NCI-H1930 (cell line): ENCODE data around the gene SPNS1.
A peak's percentile ranks its signal among the peaks of the same experiment; 100 is the strongest.
"Not testable (repeated sequence)": the region's sequence is repeated elsewhere in the genome, so short reads cannot be mapped to it uniquely, and the experiment has no call there.

Source experiments
- DNase-seq, 2 experiments: peaks; one replicate each; lab custom pipeline; 2025; lab: John Stamatoyannopoulos, UW

Gene SPNS1

DNA sequence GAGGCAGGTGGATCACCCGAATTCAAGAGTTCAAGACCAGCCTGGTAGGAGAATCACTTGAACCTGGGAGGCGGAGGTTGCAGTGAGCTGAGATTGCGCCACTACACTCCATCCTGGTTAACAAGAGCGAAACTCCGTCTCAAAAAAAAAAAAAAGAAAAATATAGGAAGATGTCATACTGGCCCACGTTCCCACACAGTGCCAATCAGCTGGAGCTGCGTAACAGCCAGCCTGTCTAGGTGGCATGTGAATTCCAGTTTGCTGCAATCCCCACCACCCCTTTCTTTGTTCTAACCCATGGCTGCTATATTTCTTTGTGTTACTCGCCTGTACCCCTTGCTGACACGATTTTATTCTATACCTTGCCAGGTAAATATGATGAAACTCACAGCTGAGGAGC is 16.4 kb upstream of the SPNS1 start:
- no peak for DNase-seq

DNA sequence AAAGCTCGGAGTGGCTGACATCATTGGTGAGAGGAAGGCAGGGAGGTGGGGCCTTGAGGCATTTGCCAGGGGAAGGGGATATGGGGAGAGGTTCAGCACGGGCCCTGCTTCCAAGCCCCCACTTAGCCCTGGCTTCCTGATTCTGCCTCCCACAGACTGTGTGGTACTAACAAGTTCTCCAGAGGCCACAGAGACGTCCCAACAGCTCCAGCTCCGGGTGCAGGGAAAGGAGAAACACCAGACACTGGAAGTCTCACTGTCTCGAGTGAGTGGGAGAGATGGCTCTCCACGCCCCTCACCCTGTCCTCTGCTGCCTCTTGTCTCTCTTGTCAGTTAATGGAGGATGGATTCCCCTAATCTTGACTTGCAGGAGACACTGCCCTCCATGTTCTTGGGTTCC is 15.7 kb upstream of the SPNS1 start:
- no peak for DNase-seq

- DNase-seq, result no peak
These were observed 10.5 kb upstream of the SPNS1 start for GRCh38 chr16:28964072-28964471.

- no peak for DNase-seq
These were observed 10.1 kb upstream of the SPNS1 start for GRCh38 chr16:28964496-28964895.

GRCh38 chr16:28967156-28967555 is 7.4 kb upstream of the SPNS1 start:
- no peak for DNase-seq

- not testable (repeated sequence) for DNase-seq
These were observed 4.9 kb upstream of the SPNS1 start for GRCh38 chr16:28969696-28970095.

DNA sequence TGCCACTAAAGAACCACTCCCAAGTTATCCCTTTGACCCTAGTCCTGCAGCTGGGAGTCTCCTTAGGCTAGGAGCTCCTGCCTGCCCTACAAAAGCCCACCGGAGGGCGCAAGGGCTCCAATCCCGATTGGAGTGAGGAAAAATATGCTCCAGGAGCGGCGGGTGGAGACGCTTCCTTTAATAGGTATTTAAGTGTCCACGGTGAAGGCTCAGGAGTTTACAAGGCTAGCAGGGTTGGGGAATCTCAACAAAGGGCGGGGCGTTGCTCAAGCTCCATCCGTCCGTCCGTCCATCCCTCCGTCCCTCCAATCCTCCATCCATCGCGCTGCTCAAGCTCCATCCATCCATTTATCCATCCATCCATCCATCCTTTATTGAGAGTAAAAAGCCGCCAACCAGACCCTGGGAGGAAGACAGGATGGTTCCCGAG is 556 bp upstream of the SPNS1 start:
- DNase-seq, result peak; percentile 62 to 67

DNA sequence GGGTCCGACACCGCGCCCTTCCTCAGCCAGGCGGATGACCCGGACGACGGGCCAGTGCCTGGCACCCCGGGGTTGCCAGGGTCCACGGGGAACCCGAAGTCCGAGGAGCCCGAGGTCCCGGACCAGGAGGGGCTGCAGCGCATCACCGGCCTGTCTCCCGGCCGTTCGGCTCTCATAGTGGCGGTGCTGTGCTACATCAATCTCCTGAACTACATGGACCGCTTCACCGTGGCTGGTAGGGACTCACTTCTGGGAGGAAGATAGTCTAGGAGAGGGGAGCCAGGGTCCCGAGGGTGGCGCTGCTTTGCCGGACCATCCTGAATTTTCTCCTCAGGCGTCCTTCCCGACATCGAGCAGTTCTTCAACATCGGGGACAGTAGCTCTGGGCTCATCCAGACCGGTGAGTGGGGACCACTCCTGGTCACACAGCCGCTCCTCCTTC is 601 bp downstream of the SPNS1 start:
- no peak for DNase-seq

DNA sequence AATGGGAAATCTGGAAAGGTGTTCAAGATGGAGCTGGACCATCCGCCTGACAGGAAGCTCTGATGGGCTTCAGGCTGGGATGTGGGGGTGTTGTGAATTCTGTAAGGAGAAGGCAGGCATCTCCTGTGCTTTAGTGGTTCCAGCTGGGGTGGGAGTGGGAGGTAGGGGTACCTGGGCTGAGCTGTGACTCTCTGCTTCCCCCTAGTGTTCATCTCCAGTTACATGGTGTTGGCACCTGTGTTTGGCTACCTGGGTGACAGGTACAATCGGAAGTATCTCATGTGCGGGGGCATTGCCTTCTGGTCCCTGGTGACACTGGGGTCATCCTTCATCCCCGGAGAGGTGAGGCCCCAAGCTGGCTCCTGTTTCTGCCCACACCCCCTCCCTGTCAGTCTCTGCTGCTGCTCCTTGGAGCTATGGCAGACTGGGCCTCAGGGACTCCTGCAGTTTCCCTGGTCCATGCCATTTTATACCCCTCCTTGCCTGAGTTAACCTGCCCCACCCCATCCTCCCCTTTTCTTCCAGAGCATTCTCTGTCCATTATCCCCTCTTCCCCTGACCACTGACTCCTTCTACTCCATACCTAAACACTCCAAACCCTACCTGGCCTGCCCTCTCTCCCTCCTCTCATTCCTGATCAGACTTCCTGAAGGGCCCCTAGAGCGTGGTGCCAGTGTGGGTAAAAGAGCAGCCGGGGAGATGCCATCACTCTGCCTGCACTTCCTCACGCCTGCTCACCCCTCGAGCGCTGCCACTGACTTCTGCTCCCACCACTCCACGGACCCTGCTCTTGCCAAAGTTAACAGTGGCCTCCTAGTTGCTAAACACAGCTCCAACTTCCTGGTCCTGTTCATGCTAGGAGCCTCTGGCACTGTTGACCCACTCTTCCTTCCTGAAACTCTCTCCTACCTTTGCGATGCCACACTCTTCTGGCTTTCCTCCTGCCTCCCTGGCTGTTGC is 3.4 kb downstream of the SPNS1 start:
- DNase-seq, result peak in 1 of 2 experiments; percentile 5

GRCh38 chr16:28980330-28980729 is 5.8 kb downstream of the SPNS1 start:
- not testable (repeated sequence) for DNase-seq

DNA sequence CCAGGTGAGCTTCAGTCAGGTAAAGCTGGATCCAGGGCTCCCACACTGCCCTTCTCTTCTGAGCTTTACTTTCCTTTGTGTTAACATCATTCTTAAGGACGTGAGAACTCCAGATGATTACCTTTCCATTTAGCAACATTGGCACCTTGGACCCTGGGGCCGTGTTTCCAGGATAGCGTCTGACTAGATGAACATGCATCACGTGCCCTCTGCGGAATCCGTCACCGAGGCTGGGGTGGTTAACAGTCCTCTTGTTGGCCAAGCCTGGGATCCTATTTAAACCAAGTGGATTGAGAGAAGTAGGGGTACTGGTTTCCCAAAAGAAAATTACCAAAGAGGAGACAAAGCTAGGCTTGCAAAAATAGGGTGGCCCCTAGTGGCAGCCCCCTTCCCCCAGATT is 6.4 kb downstream of the SPNS1 start:
- no peak for DNase-seq

DNA sequence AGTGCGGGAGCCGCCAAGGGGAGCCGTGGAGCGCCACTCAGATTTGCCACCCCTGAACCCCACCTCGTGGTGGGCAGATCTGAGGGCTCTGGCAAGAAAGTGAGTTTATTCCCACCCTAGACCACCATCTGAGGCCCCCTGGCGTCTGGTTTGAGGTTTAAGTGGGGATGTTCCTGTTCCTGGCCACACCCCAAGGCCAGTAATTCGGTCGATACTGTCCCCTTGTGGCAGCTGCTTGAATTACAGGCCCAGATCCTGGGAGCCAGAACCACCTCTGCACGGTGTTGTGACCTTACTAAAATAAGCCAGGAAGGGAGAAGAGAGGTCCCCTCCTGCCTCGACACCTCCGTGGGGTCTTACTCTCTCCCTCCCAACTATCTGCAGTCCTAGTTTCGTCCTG is 6.9 kb downstream of the SPNS1 start:
- no peak for DNase-seq

GRCh38 chr16:28982418-28982817 is 7.8 kb downstream of the SPNS1 start:
- no peak for DNase-seq

DNA sequence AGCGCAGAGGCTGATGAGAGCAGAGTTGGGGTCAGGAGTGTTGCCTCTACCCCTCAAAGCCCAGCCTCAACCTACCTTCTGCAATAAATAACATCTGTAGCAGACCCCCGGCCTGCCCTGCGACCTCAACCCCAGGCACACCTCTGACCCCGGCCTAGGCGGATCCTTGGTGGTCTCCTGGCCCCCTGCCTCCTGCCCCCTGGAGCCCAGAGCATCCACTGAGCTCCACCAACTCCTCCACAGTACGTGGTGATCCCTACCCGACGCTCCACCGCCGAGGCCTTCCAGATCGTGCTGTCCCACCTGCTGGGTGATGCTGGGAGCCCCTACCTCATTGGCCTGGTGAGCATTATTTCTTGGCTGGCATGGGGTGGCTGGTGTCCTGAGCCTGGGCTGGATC is 8.4 kb downstream of the SPNS1 start:
- DNase-seq, result no peak

- no peak for DNase-seq
These were observed 9.1 kb downstream of the SPNS1 start for GRCh38 chr16:28983644-28984043.

DNA sequence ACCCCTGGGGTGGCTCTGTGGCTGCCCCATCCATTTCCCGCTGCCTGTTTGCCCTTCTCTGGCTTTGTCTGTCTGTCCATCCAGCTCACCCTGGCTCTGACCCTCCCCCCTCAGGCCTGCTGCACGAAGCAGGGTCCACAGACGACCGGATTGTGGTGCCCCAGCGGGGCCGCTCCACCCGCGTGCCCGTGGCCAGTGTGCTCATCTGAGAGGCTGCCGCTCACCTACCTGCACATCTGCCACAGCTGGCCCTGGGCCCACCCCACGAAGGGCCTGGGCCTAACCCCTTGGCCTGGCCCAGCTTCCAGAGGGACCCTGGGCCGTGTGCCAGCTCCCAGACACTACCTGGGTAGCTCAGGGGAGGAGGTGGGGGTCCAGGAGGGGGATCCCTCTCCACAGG is 9.5 kb downstream of the SPNS1 start:
- DNase-seq, result no peak

DNA sequence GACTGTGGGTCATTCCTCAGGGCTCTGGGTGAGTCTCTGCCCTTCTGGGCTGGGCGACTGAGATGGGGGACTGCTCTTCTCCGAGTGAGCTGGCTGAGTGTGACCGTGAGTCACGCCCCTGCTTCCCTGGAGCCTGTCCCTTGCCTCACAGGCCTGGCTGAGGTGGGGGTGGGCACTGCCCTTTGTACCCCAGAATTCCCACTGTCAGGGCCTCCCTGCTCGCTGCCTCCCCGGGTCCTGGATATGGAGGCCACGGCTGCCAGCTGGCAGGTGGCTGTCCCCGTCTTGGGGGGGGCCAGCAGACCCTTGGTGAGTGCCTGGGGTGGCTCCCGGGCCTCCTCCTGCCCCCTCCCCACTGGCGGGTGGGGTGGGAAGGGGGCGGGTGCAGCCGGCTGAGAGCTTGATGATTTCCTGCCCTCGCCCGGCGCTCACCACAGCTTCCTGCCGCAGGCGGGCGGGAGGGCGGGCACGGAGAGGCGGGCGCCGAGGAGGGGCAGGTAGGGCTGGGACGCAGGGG is 10.1 kb downstream of the SPNS1 start, which contains the start of gene LAT:
Gene LAT, plus strand, starts transcription at position 434 of the 517 bp plus-strand sequence. CDS start 366 bp downstream, outside the sequence.
- no peak for DNase-seq

GRCh38 chr16:28985211-28986041 is 10.8 kb downstream of the SPNS1 start:
- no peak for DNase-seq

DNA sequence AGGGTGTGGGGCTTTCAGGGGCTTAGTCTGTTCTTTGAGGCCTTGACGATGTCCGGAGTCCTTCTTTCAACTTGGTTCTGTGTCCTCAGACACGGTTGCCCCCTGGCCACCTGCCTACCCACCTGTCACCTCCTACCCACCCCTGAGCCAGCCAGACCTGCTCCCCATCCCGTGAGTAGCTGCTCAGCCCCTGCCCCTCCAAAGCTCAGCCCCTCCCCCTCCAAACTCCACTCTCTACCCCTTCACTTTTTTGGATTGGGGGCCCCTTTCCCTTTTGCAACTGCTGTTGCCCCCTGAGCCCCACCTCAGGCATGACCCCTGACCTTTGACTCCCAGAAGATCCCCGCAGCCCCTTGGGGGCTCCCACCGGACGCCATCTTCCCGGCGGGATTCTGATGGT is 11.5 kb downstream of the SPNS1 start:
- no peak for DNase-seq

DNA sequence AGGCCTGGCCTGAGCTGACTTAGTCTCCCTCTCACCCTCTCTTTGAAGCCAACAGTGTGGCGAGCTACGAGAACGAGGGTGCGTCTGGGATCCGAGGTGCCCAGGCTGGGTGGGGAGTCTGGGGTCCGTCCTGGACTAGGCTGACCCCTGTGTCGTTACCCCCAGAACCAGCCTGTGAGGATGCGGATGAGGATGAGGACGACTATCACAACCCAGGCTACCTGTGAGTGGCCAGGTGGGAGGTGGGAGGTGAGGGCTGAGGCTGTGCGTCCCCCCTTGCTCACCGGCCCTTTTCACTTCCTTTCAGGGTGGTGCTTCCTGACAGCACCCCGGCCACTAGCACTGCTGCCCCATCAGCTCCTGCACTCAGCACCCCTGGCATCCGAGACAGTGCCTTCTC is 11.9 kb downstream of the SPNS1 start:
- no peak for DNase-seq

GRCh38 chr16:28987170-28987853 is 12.7 kb downstream of the SPNS1 start:
- DNase-seq, result no peak

- no peak for DNase-seq
These were observed 14.8 kb downstream of the SPNS1 start for GRCh38 chr16:28989363-28989762.
